ENCODE results near the gene CAMKK2. TPM values are rescaled to one million over a fixed set of nuclear protein-coding genes. Genes with fewer than 3 reads are reported as not detected.

CAMKK2 gene
- total RNA-seq, 1 donor = 14.7 TPM

DNA sequence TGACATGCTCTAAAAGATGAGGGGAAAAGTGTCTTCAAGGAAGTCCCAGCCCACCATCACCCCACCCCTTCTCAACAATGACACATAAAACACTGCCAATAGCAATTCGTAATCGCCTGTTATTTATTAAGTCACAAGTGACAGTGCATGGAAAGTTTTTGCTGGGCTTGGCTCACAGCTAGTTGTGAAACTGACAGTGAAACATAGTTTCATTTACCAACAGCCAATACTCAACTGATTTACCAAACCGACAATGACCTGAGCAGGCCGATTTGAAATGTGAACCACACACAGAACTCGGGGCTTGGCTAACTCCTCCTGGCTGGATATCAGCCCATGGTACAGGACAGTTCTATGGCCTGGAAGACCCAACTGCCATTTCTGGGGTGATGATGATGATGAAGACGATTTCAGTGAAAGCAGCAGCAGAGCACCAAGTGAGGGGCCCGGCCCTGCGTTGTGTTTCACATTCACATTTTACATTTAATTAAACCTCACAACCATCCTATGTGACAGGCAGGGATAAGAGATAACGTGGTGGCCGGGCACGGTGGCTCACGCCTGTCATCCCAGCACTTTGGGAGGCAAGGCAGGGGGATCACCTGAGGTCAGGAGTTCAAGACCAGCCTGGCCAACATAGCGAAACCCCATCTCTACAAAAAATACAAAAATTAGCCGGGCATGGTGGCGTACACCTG lies 42.7 kb downstream of the CAMKK2 start:
- H3K4me3 ChIP-seq (ENCODE audit: low read depth, low read length) = no peak overlapping the region
- TF ChIP-seq, protein P1, sequence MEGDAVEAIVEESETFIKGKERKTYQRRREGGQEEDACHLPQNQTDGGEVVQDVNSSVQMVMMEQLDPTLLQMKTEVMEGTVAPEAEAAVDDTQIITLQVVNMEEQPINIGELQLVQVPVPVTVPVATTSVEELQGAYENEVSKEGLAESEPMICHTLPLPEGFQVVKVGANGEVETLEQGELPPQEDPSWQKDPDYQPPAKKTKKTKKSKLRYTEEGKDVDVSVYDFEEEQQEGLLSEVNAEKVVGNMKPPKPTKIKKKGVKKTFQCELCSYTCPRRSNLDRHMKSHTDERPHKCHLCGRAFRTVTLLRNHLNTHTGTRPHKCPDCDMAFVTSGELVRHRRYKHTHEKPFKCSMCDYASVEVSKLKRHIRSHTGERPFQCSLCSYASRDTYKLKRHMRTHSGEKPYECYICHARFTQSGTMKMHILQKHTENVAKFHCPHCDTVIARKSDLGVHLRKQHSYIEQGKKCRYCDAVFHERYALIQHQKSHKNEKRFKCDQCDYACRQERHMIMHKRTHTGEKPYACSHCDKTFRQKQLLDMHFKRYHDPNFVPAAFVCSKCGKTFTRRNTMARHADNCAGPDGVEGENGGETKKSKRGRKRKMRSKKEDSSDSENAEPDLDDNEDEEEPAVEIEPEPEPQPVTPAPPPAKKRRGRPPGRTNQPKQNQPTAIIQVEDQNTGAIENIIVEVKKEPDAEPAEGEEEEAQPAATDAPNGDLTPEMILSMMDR (IDR thresholded peaks at IDR 0.05; ENCODE audit: insufficient read depth, low read depth, low read length) = no peak
- no peak for DNase-seq (ENCODE audit: low read depth)

DNA sequence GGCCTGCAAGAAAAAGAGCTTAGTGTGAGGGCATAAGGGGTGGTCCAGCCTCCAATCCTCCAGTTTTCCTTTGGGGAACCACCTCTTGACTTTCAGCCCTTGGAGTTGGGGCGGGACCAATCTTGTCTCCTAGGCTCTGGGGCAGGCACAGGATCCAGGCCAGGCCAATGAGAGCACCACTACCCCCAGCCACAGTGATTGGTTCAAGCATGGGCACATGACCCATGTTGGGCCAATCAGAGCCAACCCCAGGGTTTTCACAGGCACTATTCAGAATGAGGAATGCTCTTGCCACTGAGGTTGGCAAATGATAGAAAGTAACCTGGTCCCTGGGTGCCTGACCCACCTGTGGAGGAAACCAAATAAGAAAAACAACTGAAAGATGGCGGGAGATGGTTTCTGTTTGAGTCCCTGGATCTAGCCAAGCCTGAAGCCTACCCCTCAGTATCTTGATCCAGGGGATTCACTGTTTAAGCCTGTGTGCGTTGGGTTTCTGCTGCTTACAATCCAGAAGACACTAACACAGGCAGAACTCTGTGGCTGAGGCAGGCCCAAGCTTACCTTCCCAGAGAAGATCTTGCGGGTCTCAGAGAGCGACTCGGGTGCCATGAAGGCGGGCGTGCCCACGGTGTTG lies 43.7 kb downstream of the CAMKK2 start:
- TF ChIP-seq, protein P1 (IDR thresholded peaks at IDR 0.05; ENCODE audit: insufficient read depth, low read depth, low read length) = no peak
- H3K4me3 ChIP-seq (ENCODE audit: low read depth, low read length) = no peak overlapping the region
- DNase-seq (ENCODE audit: low read depth) = no peak

DNA sequence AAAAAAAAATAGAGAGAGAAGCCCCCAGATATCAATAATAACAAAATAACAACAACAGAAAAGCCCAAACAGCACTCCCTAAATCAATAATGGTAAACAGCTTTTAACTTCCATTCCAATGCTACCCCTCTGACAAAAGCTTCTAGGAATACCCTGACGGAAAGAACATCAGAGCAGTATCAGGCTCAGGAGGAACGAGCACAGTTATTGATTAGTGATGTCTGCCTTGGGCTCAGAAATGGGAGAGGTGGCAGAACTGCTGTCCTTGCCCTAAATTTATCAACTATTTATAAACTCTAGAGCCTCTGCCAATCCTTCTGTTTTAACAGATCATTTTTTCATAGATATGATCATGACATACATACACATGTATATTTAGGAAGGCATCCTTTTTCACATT lies 44.7 kb downstream of the CAMKK2 start:
- no peak for DNase-seq (ENCODE audit: low read depth)

DNA sequence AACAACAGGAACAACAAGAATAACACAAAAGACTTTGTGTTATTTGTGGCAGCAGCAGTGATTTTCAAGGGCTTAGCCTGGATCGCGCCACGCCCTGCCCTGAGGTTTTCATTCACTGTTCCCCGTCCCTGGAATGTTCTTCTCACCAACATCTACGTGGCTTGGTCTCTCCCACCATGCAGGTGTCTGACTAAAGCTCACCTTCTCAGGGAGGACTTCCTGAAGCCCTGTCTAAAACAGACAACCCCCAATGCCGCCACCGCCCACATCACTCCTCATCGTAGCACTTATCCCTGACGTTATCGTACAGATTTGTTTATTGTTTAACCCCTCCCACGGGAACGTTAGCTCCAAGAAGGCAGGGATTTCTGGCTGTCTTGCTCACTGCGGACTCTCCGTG lies 46.1 kb downstream of the CAMKK2 start:
- TF ChIP-seq, protein P1 (IDR thresholded peaks at IDR 0.05; ENCODE audit: insufficient read depth, low read depth, low read length) = no peak
- no peak overlapping the region for H3K4me3 ChIP-seq (ENCODE audit: low read depth, low read length)

More for the DNA sequence above, 44.7 kb downstream of the CAMKK2 start:
- no peak overlapping the region for H3K4me3 ChIP-seq (ENCODE audit: low read depth, low read length)
- TF ChIP-seq, protein P1 (IDR thresholded peaks at IDR 0.05; ENCODE audit: insufficient read depth, low read depth, low read length) = no peak

DNA sequence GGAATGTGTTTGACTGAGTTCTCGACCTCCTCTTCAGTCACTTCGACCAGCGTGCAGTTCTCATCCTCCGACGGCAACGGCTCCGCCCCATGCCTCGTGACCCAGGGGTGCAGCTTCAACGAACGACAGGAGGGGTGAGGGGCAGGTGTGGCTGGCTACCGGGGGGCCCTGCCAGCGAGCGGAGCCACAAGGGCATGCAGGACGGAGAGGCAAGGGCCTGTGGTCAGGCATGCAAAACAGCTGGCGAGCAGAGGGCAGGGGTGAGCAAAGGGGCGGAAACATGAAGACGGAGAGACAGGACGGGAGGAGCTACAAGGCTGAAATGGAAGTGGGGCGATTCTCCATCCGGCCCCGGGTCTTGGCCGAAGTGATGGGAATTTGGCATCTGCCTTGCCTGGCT lies 47.9 kb downstream of the CAMKK2 start:
- no peak overlapping the region for H3K4me3 ChIP-seq (ENCODE audit: low read depth, low read length)
- no peak for DNase-seq (ENCODE audit: low read depth)

More for the DNA sequence above, 46.1 kb downstream of the CAMKK2 start:
- DNase-seq (ENCODE audit: low read depth) = no peak

DNA sequence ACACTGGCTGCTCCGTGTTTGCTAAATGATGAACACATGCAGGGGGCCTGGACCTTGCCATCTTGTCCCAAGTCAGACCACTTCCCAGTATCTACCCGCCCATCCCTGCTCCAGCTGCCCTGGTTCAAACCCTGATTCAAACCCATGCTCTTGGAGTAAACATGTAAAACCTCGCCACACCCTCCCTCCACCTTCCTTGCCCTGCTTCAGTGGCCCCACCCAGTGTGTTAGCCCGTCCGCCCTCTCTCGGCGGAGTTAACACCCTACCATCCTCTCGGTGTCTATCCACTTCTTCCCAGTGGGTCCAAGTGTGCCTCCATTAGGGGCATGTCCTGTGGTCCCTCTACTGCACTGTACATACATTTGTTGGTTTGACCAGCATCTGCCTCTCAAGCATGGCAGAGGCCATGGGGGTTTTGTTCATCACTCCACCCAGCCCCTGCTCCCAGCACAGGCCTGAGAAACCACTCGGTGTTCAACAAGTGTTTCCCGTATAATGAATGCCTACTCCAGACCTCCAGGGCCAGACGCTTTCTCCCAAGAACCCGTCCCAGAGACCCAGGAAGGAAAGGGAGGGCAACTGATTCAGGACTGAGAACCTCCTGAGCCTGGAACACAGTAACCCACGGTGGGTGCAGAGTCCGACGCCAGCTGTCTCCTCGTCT lies 49.5 kb downstream of the CAMKK2 start:
- TF ChIP-seq, protein P1 (IDR thresholded peaks at IDR 0.05; ENCODE audit: insufficient read depth, low read depth, low read length) = no peak

More for the DNA sequence above, 47.9 kb downstream of the CAMKK2 start:
- TF ChIP-seq, protein P1 (IDR thresholded peaks at IDR 0.05; ENCODE audit: insufficient read depth, low read depth, low read length) = no peak

More for the DNA sequence above, 49.5 kb downstream of the CAMKK2 start:
- no peak overlapping the region for H3K4me3 ChIP-seq (ENCODE audit: low read depth, low read length)
- no peak for DNase-seq (ENCODE audit: low read depth)

Data from fibroblast of villous mesenchyme (primary cell).